GM12878 (cell line): ENCODE data around the gene PDSS2.

ENCODE experiments used
- BHLHE40 ChIP-seq, 2 experiments: fragments of 450-650 bp in 1 of 2; IDR thresholded peaks; 2 replicates each; pipeline ENCODE4 v1.6.1; 2011 to 2017; ENCODE audit warnings: low read depth in 2 of 2, borderline replicate concordance in 1 of 2, improper control_type of control experiment in 1 of 2, low read length in 1 of 2, mild to moderate bottlenecking in 1 of 2
- CTCF ChIP-seq, 3 experiments: IDR thresholded peaks in 2 of 3; conservative IDR thresholded peaks in 1 of 3; 2 replicates each; pipeline ENCODE4 v1.5.1; 2011; ENCODE audit warnings: low read depth in 3 of 3, low read length in 3 of 3, mild to moderate bottlenecking in 3 of 3, control low read depth in 2 of 3, moderate library complexity in 2 of 3, inconsistent platforms in 1 of 3, mixed read lengths in 1 of 3; ENCODE audit not compliant: control insufficient read depth in 2 of 3, insufficient read depth in 1 of 3; ENCODE audit errors: extremely low read depth in 1 of 3
- HDAC2 ChIP-seq: fragments of 200-600 bp; sonication (generic); IDR thresholded peaks from 2 replicates; pipeline ENCODE4 v1.6.1; 2017
- PBX3 ChIP-seq: IDR thresholded peaks from 2 replicates; pipeline ENCODE4 v1.6.1; 2011; ENCODE audit warnings: mild to moderate bottlenecking, low read depth, low read length, moderate library complexity; ENCODE audit not compliant: insufficient replicate concordance
- POLR2A ChIP-seq: IDR thresholded peaks from 2 replicates; pipeline ENCODE4 v1.6.1; 2011; ENCODE audit warnings: low read depth, mild to moderate bottlenecking, low read length
- POLR2AphosphoS5 ChIP-seq: IDR thresholded peaks from 2 replicates; pipeline ENCODE4 v1.6.1; 2011; ENCODE audit warnings: mild to moderate bottlenecking, low read length, inconsistent platforms
- USF2 ChIP-seq: IDR thresholded peaks from 2 replicates; pipeline ENCODE4 v1.6.1; 2011; ENCODE audit warnings: low read depth, low read length, improper control_type of control experiment, borderline replicate concordance
- ZBTB33 ChIP-seq: fragments of 450-650 bp; IDR thresholded peaks from 2 replicates; pipeline ENCODE4 v1.6.1; 2017; ENCODE audit warnings: mild to moderate bottlenecking

- no peak for TF ChIP-seq POLR2A
- TF ChIP-seq ZBTB33, result no peak
- no peak for TF ChIP-seq BHLHE40 (IDR thresholded peaks at IDR 0.05; ENCODE audit: borderline replicate concordance in 1 of 2, low read depth in 2 of 2, low read length in 1 of 2)
- TF ChIP-seq POLR2AphosphoS5, result no peak
- TF ChIP-seq CTCF (IDR thresholded peaks at IDR 0.05 in 2 of 3, conservative IDR thresholded peaks at IDR 0.05 in 1 of 3; ENCODE audit: control insufficient read depth in 2 of 3, extremely low read depth in 1 of 3, insufficient read depth in 1 of 3, low read depth in 3 of 3, low read length in 3 of 3), result no peak
- TF ChIP-seq USF2, result no peak
- no peak for TF ChIP-seq PBX3
- TF ChIP-seq HDAC2, result no peak
Observed at GRCh38 chr6:107116931-107117330, 342.4 kb downstream of the PDSS2 start.
